HL-60 (cell line): ENCODE data around the gene TLR9.
A peak's percentile ranks its signal among the peaks of the same experiment; 100 is the strongest.

Experiments used
- DNase-seq, 2 experiments: peaks; one replicate each; pipeline ENCODE4 v3.0.0-alpha.2; 2010 to 2020; ENCODE audit warnings: low read depth in 1 of 2, low spot score in 1 of 2
- H3K27ac ChIP-seq: fragments of 250-450 bp; sonication (Bioruptor Pico); replicated peaks from 2 replicates; pipeline ENCODE4 v1.5.1; 2020; ENCODE audit warnings: mild to moderate bottlenecking, moderate library complexity
- H3K27me3 ChIP-seq: fragments of 250-450 bp; sonication (Bioruptor Pico); 2 replicates; pipeline ENCODE4 v1.5.1; 2021; ENCODE audit warnings: mild to moderate bottlenecking, moderate library complexity; ENCODE audit not compliant: insufficient read depth, poor library complexity, severe bottlenecking
- H3K4me3 ChIP-seq: replicated peaks from 2 replicates; pipeline ENCODE4 v1.5.1; 2011; ENCODE audit warnings: mild to moderate bottlenecking, control low read depth, low read length; ENCODE audit not compliant: insufficient read depth
- GABPA ChIP-seq: IDR thresholded peaks from 2 replicates; pipeline ENCODE4 v1.6.1; 2012; ENCODE audit warnings: low read depth
- POLR2AphosphoS5 ChIP-seq: IDR thresholded peaks from 2 replicates; pipeline ENCODE4 v1.6.1; 2012; ENCODE audit warnings: low read depth
- SPI1 ChIP-seq: IDR thresholded peaks from 2 replicates; pipeline ENCODE4 v1.6.1; 2012; ENCODE audit warnings: low read depth, mild to moderate bottlenecking, borderline replicate concordance
- TF ChIP-seq, protein P1 (sequence below): IDR thresholded peaks from 2 replicates; pipeline ENCODE4 v1.6.1; 2012; ENCODE audit warnings: low read depth; ENCODE audit not compliant: insufficient replicate concordance
- TF ChIP-seq, protein P2 (sequence below): IDR thresholded peaks from one replicate; pipeline ENCODE4 v1.5.1; 2011; ENCODE audit warnings: low read length, control low read depth, inconsistent platforms; ENCODE audit not compliant: insufficient read depth

TLR9 gene

DNA sequence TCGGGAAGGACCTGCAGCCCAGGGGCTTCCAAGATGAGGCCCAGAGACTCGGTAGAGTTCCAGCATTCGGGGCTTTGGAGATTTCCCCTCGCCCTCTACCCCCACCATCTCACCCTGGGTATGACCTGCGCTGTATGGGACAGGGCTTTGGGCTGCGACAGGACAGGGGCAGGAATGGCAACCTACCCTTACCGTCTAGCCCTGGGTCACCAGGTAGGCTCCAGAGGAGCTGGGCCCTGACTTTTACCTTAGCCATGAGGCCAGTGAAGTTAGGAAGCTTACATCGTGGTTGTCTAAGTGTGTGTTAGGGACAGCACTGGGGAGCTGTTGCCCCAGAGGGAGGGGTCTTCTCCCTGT, 20.8 kb upstream of the TLR9 start:
- no peak for DNase-seq
- H3K27me3 ChIP-seq, result no peaks in the 10 kb centered on the region
- no peak overlapping the region for H3K4me3 ChIP-seq
- TF ChIP-seq, protein P1, sequence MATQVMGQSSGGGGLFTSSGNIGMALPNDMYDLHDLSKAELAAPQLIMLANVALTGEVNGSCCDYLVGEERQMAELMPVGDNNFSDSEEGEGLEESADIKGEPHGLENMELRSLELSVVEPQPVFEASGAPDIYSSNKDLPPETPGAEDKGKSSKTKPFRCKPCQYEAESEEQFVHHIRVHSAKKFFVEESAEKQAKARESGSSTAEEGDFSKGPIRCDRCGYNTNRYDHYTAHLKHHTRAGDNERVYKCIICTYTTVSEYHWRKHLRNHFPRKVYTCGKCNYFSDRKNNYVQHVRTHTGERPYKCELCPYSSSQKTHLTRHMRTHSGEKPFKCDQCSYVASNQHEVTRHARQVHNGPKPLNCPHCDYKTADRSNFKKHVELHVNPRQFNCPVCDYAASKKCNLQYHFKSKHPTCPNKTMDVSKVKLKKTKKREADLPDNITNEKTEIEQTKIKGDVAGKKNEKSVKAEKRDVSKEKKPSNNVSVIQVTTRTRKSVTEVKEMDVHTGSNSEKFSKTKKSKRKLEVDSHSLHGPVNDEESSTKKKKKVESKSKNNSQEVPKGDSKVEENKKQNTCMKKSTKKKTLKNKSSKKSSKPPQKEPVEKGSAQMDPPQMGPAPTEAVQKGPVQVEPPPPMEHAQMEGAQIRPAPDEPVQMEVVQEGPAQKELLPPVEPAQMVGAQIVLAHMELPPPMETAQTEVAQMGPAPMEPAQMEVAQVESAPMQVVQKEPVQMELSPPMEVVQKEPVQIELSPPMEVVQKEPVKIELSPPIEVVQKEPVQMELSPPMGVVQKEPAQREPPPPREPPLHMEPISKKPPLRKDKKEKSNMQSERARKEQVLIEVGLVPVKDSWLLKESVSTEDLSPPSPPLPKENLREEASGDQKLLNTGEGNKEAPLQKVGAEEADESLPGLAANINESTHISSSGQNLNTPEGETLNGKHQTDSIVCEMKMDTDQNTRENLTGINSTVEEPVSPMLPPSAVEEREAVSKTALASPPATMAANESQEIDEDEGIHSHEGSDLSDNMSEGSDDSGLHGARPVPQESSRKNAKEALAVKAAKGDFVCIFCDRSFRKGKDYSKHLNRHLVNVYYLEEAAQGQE, result no peak
- no peak for TF ChIP-seq POLR2AphosphoS5
- no peak for TF ChIP-seq SPI1
- TF ChIP-seq, protein P2, sequence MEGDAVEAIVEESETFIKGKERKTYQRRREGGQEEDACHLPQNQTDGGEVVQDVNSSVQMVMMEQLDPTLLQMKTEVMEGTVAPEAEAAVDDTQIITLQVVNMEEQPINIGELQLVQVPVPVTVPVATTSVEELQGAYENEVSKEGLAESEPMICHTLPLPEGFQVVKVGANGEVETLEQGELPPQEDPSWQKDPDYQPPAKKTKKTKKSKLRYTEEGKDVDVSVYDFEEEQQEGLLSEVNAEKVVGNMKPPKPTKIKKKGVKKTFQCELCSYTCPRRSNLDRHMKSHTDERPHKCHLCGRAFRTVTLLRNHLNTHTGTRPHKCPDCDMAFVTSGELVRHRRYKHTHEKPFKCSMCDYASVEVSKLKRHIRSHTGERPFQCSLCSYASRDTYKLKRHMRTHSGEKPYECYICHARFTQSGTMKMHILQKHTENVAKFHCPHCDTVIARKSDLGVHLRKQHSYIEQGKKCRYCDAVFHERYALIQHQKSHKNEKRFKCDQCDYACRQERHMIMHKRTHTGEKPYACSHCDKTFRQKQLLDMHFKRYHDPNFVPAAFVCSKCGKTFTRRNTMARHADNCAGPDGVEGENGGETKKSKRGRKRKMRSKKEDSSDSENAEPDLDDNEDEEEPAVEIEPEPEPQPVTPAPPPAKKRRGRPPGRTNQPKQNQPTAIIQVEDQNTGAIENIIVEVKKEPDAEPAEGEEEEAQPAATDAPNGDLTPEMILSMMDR, result no peak
- TF ChIP-seq GABPA, result no peak
- no peak overlapping the region; the same call in 1 of the 2 replicates for H3K27ac ChIP-seq

GRCh38 chr3:52245322-52246263, 20.1 kb upstream of the TLR9 start, which contains the start of gene PPM1M:
TSS of gene PPM1M (plus strand) at chr3:52245759. CDS start at chr3:52245825, 66 bp downstream.
- peak within 1 kb of the TSS; percentile 69 for H3K27ac ChIP-seq
- DNase-seq, result no peak
- no peaks in the 10 kb centered on the region for H3K27me3 ChIP-seq
- TF ChIP-seq, protein P1, result no peak
- TF ChIP-seq GABPA, result no peak
- no peak for TF ChIP-seq SPI1
- TF ChIP-seq, protein P2, result no peak
- TF ChIP-seq POLR2AphosphoS5, result no peak
- no peak within 1 kb of the TSS for H3K4me3 ChIP-seq

GRCh38 chr3:52243791-52244628, 18.6 kb upstream of the TLR9 start:
- H3K27ac ChIP-seq, result peak overlapping the region; percentile 69
- TF ChIP-seq POLR2AphosphoS5 (no peak; the same call in none of the 2 replicates), SPI1 (peak; percentile 94)
- no peaks in the 10 kb centered on the region for H3K27me3 ChIP-seq
- peak; percentile 86 to 92 for DNase-seq
- H3K4me3 ChIP-seq, result no peak overlapping the region

GRCh38 chr3:52242039-52242438, 16.6 kb upstream of the TLR9 start:
- TF ChIP-seq POLR2AphosphoS5, result no peak
- no peak for TF ChIP-seq SPI1
- no peak for TF ChIP-seq GABPA
- TF ChIP-seq, protein P2, result no peak
- TF ChIP-seq, protein P1, result no peak
- H3K27me3 ChIP-seq, result no peaks in the 10 kb centered on the region
- DNase-seq, result no peak
- no peak overlapping the region for H3K4me3 ChIP-seq
- H3K27ac ChIP-seq, result no peak overlapping the region
